ENCODE measurements around the gene MALRD1. TPM values are rescaled to one million over a fixed set of nuclear protein-coding genes. Genes with fewer than 3 reads are reported as not detected.

The MALRD1 gene
- total RNA-seq, 4 donors from 2014 or later: 0.75 to 2.4 (median 0.82) TPM; not detected in 1

DNA sequence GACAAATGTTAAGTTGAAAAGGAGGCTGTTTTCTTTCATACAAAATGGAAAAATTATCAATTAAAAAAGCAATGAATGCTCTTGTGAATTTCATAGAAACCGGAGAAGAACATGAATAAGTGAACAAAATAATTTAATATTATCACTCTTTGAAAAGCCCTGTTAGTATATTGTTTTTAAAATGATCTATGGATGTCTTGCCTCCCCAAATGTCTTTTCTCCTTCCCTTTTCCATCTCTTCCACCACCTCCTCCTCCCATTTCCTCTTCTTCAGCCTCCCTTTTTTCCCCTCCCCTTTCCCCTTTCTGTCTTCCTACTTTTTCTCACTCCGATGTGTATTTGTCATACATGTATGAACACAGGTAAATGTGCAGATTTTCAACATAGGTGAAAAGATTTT, 234.7 kb downstream of the MALRD1 start:
- H3K4me1 ChIP-seq: no peaks in the 10 kb centered on the region
- WGBS, 2 donors (ENCODE audit: low coverage in 1 of 2): 83 to 88% methylated on average over 2 of the region's 2 CpGs
- no peaks in the 10 kb centered on the region for H3K36me3 ChIP-seq
- intact Hi-C loops (cut with DNase I; ENCODE audit: low total_unique reads): no loop called here
- no peak for DNase-seq
- no peak overlapping the region for H3K27ac ChIP-seq
- H3K4me3 ChIP-seq: no peak overlapping the region
- H3K27me3 ChIP-seq: no peaks in the 10 kb centered on the region
- TF ChIP-seq POLR2A (IDR thresholded peaks at IDR 0.05): no peak
- TF ChIP-seq EP300 (IDR thresholded peaks at IDR 0.05; ENCODE audit: low read depth): no peak
- no peak for TF ChIP-seq POLR2AphosphoS5 (IDR thresholded peaks at IDR 0.05)
- TF ChIP-seq, protein P1, sequence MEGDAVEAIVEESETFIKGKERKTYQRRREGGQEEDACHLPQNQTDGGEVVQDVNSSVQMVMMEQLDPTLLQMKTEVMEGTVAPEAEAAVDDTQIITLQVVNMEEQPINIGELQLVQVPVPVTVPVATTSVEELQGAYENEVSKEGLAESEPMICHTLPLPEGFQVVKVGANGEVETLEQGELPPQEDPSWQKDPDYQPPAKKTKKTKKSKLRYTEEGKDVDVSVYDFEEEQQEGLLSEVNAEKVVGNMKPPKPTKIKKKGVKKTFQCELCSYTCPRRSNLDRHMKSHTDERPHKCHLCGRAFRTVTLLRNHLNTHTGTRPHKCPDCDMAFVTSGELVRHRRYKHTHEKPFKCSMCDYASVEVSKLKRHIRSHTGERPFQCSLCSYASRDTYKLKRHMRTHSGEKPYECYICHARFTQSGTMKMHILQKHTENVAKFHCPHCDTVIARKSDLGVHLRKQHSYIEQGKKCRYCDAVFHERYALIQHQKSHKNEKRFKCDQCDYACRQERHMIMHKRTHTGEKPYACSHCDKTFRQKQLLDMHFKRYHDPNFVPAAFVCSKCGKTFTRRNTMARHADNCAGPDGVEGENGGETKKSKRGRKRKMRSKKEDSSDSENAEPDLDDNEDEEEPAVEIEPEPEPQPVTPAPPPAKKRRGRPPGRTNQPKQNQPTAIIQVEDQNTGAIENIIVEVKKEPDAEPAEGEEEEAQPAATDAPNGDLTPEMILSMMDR (IDR thresholded peaks at IDR 0.05): no peak
- in situ Hi-C loops (cut with MboI; ENCODE audit: low pct_ligation_motif_present in 1 of 4, low pct_unique_long_range_greater_than_20kb in 1 of 4, low sequenced_read_pairs in 3 of 4): no loop called here
- no peaks in the 10 kb centered on the region for H3K9me3 ChIP-seq

DNA sequence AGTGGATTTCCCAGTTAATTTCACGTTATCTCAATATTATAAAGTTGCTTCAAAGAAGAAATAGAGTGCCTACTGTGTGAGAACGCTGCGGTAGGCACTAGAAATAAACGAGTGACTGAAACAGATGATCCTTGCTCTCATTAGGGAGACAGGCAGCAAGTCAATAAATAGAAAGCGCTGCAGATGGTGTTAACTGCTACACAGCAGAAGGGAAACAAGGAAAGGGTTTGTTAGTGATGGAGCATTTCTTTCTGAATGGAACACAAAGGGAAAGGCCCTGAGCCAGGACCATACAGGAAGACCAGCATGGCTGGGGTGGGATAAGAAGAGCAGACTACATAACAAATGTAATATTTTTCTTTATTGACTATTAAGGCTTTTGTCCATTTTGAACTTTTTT, 235.2 kb downstream of the MALRD1 start:
- Histone ChIP-seq H3K9me3 (no peaks in the 10 kb centered on the region), H3K4me1 (no peaks in the 10 kb centered on the region), H3K4me3 (no peak overlapping the region), H3K27me3 (no peaks in the 10 kb centered on the region), H3K27ac (no peak overlapping the region), H3K36me3 (no peaks in the 10 kb centered on the region)
- intact Hi-C loops (cut with DNase I; ENCODE audit: low total_unique reads): no loop called here
- DNase-seq: no peak
- TF ChIP-seq, protein P1 (IDR thresholded peaks at IDR 0.05): no peak
- TF ChIP-seq EP300 (IDR thresholded peaks at IDR 0.05; ENCODE audit: low read depth): no peak
- TF ChIP-seq POLR2A (IDR thresholded peaks at IDR 0.05): no peak
- TF ChIP-seq POLR2AphosphoS5 (IDR thresholded peaks at IDR 0.05): no peak
- WGBS, 2 donors (ENCODE audit: low coverage in 1 of 2): 77 to 87% methylated on average over 5 of the region's 5 CpGs
- in situ Hi-C loops (cut with MboI; ENCODE audit: low pct_ligation_motif_present in 1 of 4, low pct_unique_long_range_greater_than_20kb in 1 of 4, low sequenced_read_pairs in 3 of 4): no loop called here

DNA sequence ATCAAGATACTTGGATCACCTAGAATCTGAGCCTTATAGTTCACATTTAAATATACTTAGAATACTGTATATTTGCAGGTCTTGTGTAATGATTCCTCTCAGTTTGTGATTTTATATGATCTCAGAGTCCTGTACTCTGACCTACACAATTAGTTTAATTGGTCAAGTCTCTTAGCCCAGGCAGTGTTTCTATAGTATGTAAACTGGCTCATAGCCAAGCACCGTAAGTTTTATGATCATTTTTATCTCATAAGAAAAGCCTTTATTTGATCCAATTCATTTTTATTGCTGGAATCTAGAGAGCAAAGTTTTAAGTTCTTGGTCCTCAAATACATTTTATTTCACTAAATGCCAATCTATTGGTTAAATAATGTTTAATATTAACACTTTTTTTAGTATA, 242.2 kb downstream of the MALRD1 start:
- in situ Hi-C loops (cut with MboI; ENCODE audit: low pct_ligation_motif_present in 1 of 4, low pct_unique_long_range_greater_than_20kb in 1 of 4, low sequenced_read_pairs in 3 of 4) (no loop called here), intact Hi-C loops (cut with DNase I; ENCODE audit: low total_unique reads) (no loop called here)
- H3K27ac ChIP-seq: peak overlapping the region in 1 of 4 donors; percentile 51
- 17 to 48% methylated on average over 1 of the region's 1 CpG for WGBS, 2 donors (ENCODE audit: low coverage in 1 of 2)
- DNase-seq: no peak
- no peaks in the 10 kb centered on the region for H3K36me3 ChIP-seq
- H3K4me1 ChIP-seq: peaks cover 0 to 12% (median 4%) of the 10 kb centered on the region in 4 donors
- H3K4me3 ChIP-seq: no peak overlapping the region
- H3K27me3 ChIP-seq: no peaks in the 10 kb centered on the region
- TF ChIP-seq, protein P1 (IDR thresholded peaks at IDR 0.05): no peak
- no peak for TF ChIP-seq POLR2A (IDR thresholded peaks at IDR 0.05)
- TF ChIP-seq EP300 (IDR thresholded peaks at IDR 0.05; ENCODE audit: low read depth): no peak
- no peak for TF ChIP-seq POLR2AphosphoS5 (IDR thresholded peaks at IDR 0.05)
- H3K9me3 ChIP-seq: no peaks in the 10 kb centered on the region

DNA sequence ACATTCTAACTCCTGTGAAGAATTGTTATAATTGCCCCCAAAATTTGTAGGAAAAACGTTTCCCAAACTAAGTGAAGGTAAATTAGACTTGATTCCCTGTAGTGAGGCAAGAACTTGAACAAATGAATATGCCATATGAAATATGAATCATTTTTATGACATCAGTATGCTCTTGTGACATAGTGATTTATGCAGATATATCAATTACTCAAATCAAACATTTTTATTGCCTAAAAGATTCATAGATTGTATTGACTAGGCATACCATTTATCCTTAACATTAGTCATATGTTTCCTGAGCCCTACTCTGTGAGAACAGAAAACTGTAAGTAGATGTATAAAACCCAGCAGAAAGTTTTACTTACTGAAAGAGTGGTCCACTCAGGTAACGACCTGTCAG, 245.6 kb downstream of the MALRD1 start:
- no peaks in the 10 kb centered on the region for H3K36me3 ChIP-seq
- WGBS, 2 donors (ENCODE audit: low coverage in 1 of 2): 35 to 54% methylated on average over 2 of the region's 2 CpGs
- H3K27me3 ChIP-seq: no peaks in the 10 kb centered on the region
- intact Hi-C loops (cut with DNase I; ENCODE audit: low total_unique reads) (no loop called here), in situ Hi-C loops (cut with MboI; ENCODE audit: low pct_ligation_motif_present in 1 of 4, low pct_unique_long_range_greater_than_20kb in 1 of 4, low sequenced_read_pairs in 3 of 4) (no loop called here)
- H3K4me3 ChIP-seq: no peak overlapping the region
- H3K4me1 ChIP-seq: peaks cover 0 to 12% (median 4%) of the 10 kb centered on the region in 4 donors
- no peak overlapping the region for H3K27ac ChIP-seq
- DNase-seq: no peak
- no peak for TF ChIP-seq EP300 (IDR thresholded peaks at IDR 0.05; ENCODE audit: low read depth)
- no peak for TF ChIP-seq POLR2A (IDR thresholded peaks at IDR 0.05)
- TF ChIP-seq, protein P1 (IDR thresholded peaks at IDR 0.05): no peak
- TF ChIP-seq POLR2AphosphoS5 (IDR thresholded peaks at IDR 0.05): no peak
- H3K9me3 ChIP-seq: no peaks in the 10 kb centered on the region
